Non-pigmented ciliary epithelial cell (primary cell): Measurements from ENCODE around the gene SEZ6L2.
"Not testable (repeated sequence)": the region's sequence is repeated elsewhere in the genome, so short reads cannot be mapped to it uniquely, and the experiment has no call there.

Experiments used
- DNase-seq: peaks from one replicate; pipeline ENCODE4 v3.0.0-alpha.2; 2010; ENCODE audit warnings: low read depth

SEZ6L2 gene

GRCh38 chr16:29854520-29855100, 44.7 kb downstream of the SEZ6L2 start:
- DNase-seq = no peak

GRCh38 chr16:29852654-29853053, 46.7 kb downstream of the SEZ6L2 start:
- no peak for DNase-seq

GRCh38 chr16:29850998-29851397, 48.4 kb downstream of the SEZ6L2 start:
- no peak for DNase-seq

GRCh38 chr16:29849505-29849904, 49.8 kb downstream of the SEZ6L2 start:
- DNase-seq = no peak

- no peak for DNase-seq
These were observed 50.7 kb downstream of the SEZ6L2 start for GRCh38 chr16:29848420-29849297.

GRCh38 chr16:29845656-29846055, 53.7 kb downstream of the SEZ6L2 start:
- DNase-seq = no peak

GRCh38 chr16:29844575-29845331, 54.6 kb downstream of the SEZ6L2 start:
- no peak for DNase-seq

- no peak for DNase-seq
These were observed 55.4 kb downstream of the SEZ6L2 start for GRCh38 chr16:29843931-29844330.

GRCh38 chr16:29842732-29843346, 56.5 kb downstream of the SEZ6L2 start:
- DNase-seq = no peak

GRCh38 chr16:29841631-29842030, 57.7 kb downstream of the SEZ6L2 start:
- DNase-seq = no peak

- no peak for DNase-seq
These were observed 59.1 kb downstream of the SEZ6L2 start for GRCh38 chr16:29840240-29840639.

- no peak for DNase-seq
These were observed 59.5 kb downstream of the SEZ6L2 start for GRCh38 chr16:29839822-29840221.

- no peak for DNase-seq
These were observed 61.5 kb downstream of the SEZ6L2 start for GRCh38 chr16:29837841-29838240.

GRCh38 chr16:29836623-29837022, 62.7 kb downstream of the SEZ6L2 start:
- no peak for DNase-seq

- DNase-seq = no peak
These were observed 63.4 kb downstream of the SEZ6L2 start for GRCh38 chr16:29835926-29836325.

- DNase-seq = no peak
These were observed 65.3 kb downstream of the SEZ6L2 start for GRCh38 chr16:29834079-29834478.

GRCh38 chr16:29833219-29833618, 66.1 kb downstream of the SEZ6L2 start:
- DNase-seq = not testable (repeated sequence)

- no peak for DNase-seq
These were observed 67.9 kb downstream of the SEZ6L2 start for GRCh38 chr16:29831490-29831889.

- no peak for DNase-seq
These were observed 68.6 kb downstream of the SEZ6L2 start for GRCh38 chr16:29830774-29831173.

- no peak for DNase-seq
These were observed 73.0 kb downstream of the SEZ6L2 start for GRCh38 chr16:29826342-29826695.

- peak; percentile 57 for DNase-seq
These were observed 74.0 kb downstream of the SEZ6L2 start for GRCh38 chr16:29825145-29826044.
